Body of pancreas (tissue), 4 donors: ENCODE data around the gene MYO5C. TPM values are rescaled to one million over a fixed set of nuclear protein-coding genes. Genes with fewer than 3 reads are reported as not detected.
A peak's percentile ranks its signal among the peaks of the same experiment; 100 is the strongest.
"Not testable (repeated sequence)": the region's sequence is repeated elsewhere in the genome, so short reads cannot be mapped to it uniquely, and the experiment has no call there.

Experiments used
- ATAC-seq: fragments of 150-250 bp; one replicate; pipeline ENCODE4 v1.9.1; 2016
- DNase-seq, 4 donors: peaks; one replicate each; pipeline ENCODE4 v3.0.0-alpha.2; 2019
- H3K27ac ChIP-seq, 4 donors: fragments of 200-600 bp; sonication (generic); 1 replicate in 3 of 4; 2 replicates in 1 of 4; pipeline versions ENCODE4 v1.5.1 to v1.6.1; 2016 to 2019; ENCODE audit warnings: mild to moderate bottlenecking in 1 of 4, mixed read lengths in 1 of 4, moderate library complexity in 1 of 4
- H3K27me3 ChIP-seq, 2 donors: fragments of 200-600 bp; sonication (generic); one replicate each; pipeline ENCODE4 v1.6.0; 2016; ENCODE audit warnings: mild to moderate bottlenecking in 1 of 2
- H3K36me3 ChIP-seq, 2 donors: fragments of 200-600 bp; sonication (generic); replicated peaks in 1 of 2; 2 replicates each; pipeline ENCODE4 v1.5.1; 2016; ENCODE audit warnings: low read depth in 2 of 2; ENCODE audit not compliant: insufficient read depth in 1 of 2
- H3K4me1 ChIP-seq: fragments of 200-600 bp; sonication (generic); one replicate; pipeline ENCODE4 v1.6.0; 2016
- H3K4me3 ChIP-seq, 2 donors: fragments of 200-600 bp; sonication (generic); 1 replicate in 1 of 2; 2 replicates in 1 of 2; pipeline ENCODE4 v1.5.1; 2016 to 2019
- H3K9me3 ChIP-seq, 3 donors: fragments of 200-600 bp; sonication (generic); 1 replicate in 2 of 3; 2 replicates in 1 of 3; pipeline ENCODE4 v1.5.1; 2016
- CTCF ChIP-seq, 7 experiments: fragments of 450-650 bp in 4 of 7; fragments of 200-600 bp in 3 of 7; sonication (generic) in 3 of 7; IDR thresholded peaks; one replicate each; pipeline ENCODE4 v1.5.1; 2016 to 2019; ENCODE audit warnings: antibody characterized with exemption in 7 of 7
- POLR2A ChIP-seq, 3 donors: fragments of 450-650 bp; IDR thresholded peaks; one replicate each; pipeline ENCODE4 v1.6.1; 2016; ENCODE audit warnings: antibody characterized with exemption in 3 of 3, mild to moderate bottlenecking in 2 of 3
- WGBS, 2 donors: methylation state at CpG; one replicate each; pipeline ENCODE4 v1.1.5; 2017; 5-methylcytosine and 5-hydroxymethylcytosine counted together
- intact Hi-C: fragments of 100-400 bp; cut with DNase I; formaldehyde crosslinking; loops from one replicate; pipeline ENCODE4 v1.15.1; 2023
- total RNA-seq, 2 donors: library from RNA; depleted of rRNA; stranded (reverse); fragments of >200 nt; gene quantifications; one replicate each; pipeline ENCODE4 v1.1.0, GENCODE V29; 2016

Gene MYO5C
- total RNA-seq, 2 donors from 2014 or later: 34.8 to 76.8 TPM

- H3K9me3 ChIP-seq: no peaks in the 10 kb centered on the region
- H3K4me3 ChIP-seq: peak overlapping the region in 1 of 2 donors; percentile 46
- H3K36me3 ChIP-seq: no peaks in the 10 kb centered on the region
- TF ChIP-seq POLR2A (IDR thresholded peaks at IDR 0.05) (no peak), CTCF (IDR thresholded peaks at IDR 0.05) (no peak)
- ATAC-seq: peak; percentile 7
- no peaks in the 10 kb centered on the region for H3K27me3 ChIP-seq
- peak; percentile 19 to 34 (median 31) for DNase-seq
- peaks cover 22% of the 10 kb centered on the region for H3K4me1 ChIP-seq
- intact Hi-C loops: no loop called here
- H3K27ac ChIP-seq: peak overlapping the region; percentile 82 to 95 (median 90)
- WGBS, 2 donors: 13 to 14% methylated on average over 10 of the region's 10 CpGs
These were observed 116.8 kb downstream of the MYO5C start for GRCh38 chr15:52178765-52179164.

- intact Hi-C loops: no loop called here
- 15 to 24% methylated on average over 2 of the region's 2 CpGs for WGBS, 2 donors
- Histone ChIP-seq H3K36me3 (no peaks in the 10 kb centered on the region), H3K27me3 (no peaks in the 10 kb centered on the region), H3K27ac (no peak overlapping the region), H3K4me3 (no peak overlapping the region), H3K4me1 (peaks cover 9% of the 10 kb centered on the region), H3K9me3 (no peaks in the 10 kb centered on the region)
- no peak for TF ChIP-seq POLR2A (IDR thresholded peaks at IDR 0.05)
- TF ChIP-seq CTCF (IDR thresholded peaks at IDR 0.05): no peak
- ATAC-seq: peak; percentile 41
- no peak for DNase-seq
These were observed 122.7 kb downstream of the MYO5C start for GRCh38 chr15:52172869-52173268.

GRCh38 chr15:52171807-52172206 lies 123.8 kb downstream of the MYO5C start:
- Histone ChIP-seq H3K27me3 (no peaks in the 10 kb centered on the region), H3K4me3 (no peak overlapping the region), H3K9me3 (no peaks in the 10 kb centered on the region), H3K27ac (no peak overlapping the region), H3K36me3 (no peaks in the 10 kb centered on the region), H3K4me1 (peaks cover 9% of the 10 kb centered on the region)
- DNase-seq (no peak), ATAC-seq (no peak)
- WGBS, 2 donors: 0 to 3% methylated on average over 1 of the region's 1 CpG
- intact Hi-C loops: no loop called here
- TF ChIP-seq POLR2A (IDR thresholded peaks at IDR 0.05): no peak
- no peak for TF ChIP-seq CTCF (IDR thresholded peaks at IDR 0.05)

GRCh38 chr15:52171386-52171785 lies 124.2 kb downstream of the MYO5C start:
- no peaks in the 10 kb centered on the region for H3K27me3 ChIP-seq
- H3K4me1 ChIP-seq: peaks cover 9% of the 10 kb centered on the region
- H3K27ac ChIP-seq: no peak overlapping the region
- no peak overlapping the region for H3K4me3 ChIP-seq
- ATAC-seq: no peak
- no peak for TF ChIP-seq CTCF (IDR thresholded peaks at IDR 0.05)
- TF ChIP-seq POLR2A (IDR thresholded peaks at IDR 0.05): no peak
- intact Hi-C loops: no loop called here
- WGBS, 2 donors: 46 to 55% methylated on average over 4 of the region's 4 CpGs
- H3K36me3 ChIP-seq: no peaks in the 10 kb centered on the region
- H3K9me3 ChIP-seq: no peaks in the 10 kb centered on the region
- DNase-seq: no peak

GRCh38 chr15:52170199-52170598 lies 125.4 kb downstream of the MYO5C start:
- 94 to 96% methylated on average over 3 of the region's 3 CpGs for WGBS, 2 donors
- H3K9me3 ChIP-seq, DNase-seq, intact Hi-C loops, H3K4me1 ChIP-seq, ATAC-seq, H3K36me3 ChIP-seq, H3K4me3 ChIP-seq, H3K27me3 ChIP-seq, H3K27ac ChIP-seq: not testable (repeated sequence)

- H3K27me3 ChIP-seq, H3K36me3 ChIP-seq, DNase-seq, H3K27ac ChIP-seq, ATAC-seq, H3K4me1 ChIP-seq, intact Hi-C loops, H3K9me3 ChIP-seq, H3K4me3 ChIP-seq: not testable (repeated sequence)
- 86 to 91% methylated on average over 5 of the region's 5 CpGs for WGBS, 2 donors
These were observed 130.0 kb downstream of the MYO5C start for GRCh38 chr15:52165494-52166131.
